GM21786 (cell line): ENCODE data around the gene AMH.

ENCODE experiments used
- ATAC-seq: cut with Tn5 transposase; IDR thresholded peaks from one replicate; pipeline ENCODE4 v1.9.1; 2021; ENCODE audit not compliant: unreplicated experiment

The AMH gene

GRCh38 chr19:2282862-2283237 lies 33.7 kb downstream of the AMH start:
- ATAC-seq: no peak

GRCh38 chr19:2283835-2284507 lies 34.8 kb downstream of the AMH start:
- no peak for ATAC-seq

- ATAC-seq: no peak
These were observed 37.4 kb downstream of the AMH start for GRCh38 chr19:2286402-2287140.

DNA sequence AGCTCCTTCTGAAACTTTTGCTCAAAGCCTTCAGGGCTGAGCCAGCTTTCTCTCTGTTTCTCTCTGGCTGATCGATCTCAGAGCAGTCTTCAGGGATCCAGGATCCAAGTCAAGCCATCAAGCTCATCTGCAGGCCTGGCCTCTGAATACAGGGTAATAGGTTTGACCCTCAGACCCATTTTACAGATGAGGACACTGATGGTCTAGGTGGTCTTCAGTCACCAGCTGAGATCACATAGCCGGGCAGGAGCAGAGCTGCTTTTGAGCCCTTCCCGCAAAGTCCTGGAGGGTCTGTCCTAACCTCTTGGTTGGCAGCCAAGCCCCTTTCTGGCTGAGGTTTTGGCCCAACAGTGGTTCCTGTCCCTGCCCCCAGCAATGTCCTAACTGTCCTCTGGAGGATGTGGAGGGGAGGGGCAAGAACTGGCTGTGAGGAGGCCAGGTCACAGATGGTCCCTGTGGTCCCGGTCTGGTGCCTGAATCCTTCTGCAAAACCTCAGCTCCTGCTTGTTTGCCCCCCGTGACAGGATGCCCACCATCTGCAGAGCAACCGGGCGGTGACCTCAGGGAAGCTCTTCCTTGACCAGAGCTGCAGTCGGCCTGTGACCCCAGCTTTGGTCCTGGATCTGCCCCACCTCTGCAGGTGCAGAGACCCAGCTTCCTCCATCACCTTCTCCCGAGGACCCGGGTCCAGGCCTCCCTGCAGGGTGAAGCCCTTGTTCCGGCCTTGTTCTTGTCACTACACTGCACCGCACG lies 38.6 kb downstream of the AMH start:
- ATAC-seq: no peak

DNA sequence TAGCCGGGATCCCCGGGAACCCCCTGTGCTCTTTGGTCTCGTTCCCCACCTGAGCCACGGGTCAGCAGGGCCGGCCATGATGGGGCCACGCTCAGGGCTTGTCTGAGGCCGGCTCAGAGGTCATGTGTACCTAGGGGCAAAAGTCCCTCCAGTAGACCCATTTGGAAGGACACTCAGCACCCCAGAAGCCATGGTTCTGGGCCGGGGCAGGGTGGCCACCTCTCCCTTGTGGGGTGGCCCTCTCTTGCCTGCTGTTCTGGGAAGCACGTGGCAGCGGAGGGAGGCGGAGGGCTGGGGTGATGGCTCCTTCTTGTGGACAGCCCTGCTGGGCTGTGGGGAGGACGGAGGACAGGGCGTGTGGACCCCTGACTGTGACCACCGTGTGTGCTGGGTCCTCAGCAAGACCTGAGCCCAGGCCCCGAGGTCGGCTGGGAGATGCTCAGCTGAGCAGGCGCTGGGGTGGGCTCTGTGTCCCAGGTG lies 39.3 kb downstream of the AMH start:
- no peak for ATAC-seq

DNA sequence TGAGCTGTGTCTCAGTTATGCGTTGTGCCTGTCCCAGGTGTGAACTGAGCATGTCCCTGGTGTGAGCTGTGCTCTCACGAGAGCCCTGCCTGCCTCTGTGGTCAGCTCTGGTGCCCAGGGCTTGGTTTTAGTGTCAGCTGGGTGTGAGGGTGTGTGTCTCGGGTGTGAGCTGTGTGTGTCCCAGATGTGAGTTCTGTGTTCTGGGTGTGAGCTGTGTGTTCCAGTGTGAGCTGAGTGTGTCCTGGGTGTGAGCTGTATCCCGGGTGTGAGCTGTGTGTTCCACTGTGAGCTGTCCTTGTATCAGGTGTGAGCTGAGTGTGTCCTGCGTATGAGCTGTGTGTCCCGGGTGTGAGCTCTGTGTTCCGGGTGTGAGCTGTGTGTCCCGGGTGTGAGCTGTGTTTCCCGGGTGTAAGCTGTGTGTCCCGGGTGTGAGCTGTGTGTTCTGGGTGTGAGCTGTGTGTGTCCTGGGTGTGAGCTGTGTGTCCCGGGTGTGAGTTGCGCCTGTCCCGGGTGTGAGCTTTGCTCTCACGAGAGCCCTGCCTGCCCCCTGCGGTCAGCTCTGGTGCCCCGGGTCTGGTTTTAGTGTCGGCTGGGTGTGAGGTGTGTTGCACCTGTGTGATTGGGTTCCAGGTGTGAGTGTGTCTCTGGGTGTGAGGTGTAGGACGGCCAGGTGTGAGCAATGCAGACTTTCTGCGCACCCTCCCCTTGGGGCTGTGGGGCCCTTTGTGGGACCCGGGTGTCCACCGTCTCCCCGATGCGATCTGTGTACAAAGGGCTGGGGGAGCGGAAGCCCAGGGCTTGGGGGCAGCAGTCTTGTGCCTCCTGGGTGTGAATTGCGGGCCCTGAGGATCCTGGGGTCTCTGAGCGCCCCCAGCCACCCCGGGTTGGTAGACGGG lies 39.9 kb downstream of the AMH start:
- no peak for ATAC-seq

GRCh38 chr19:2289714-2290435 lies 40.8 kb downstream of the AMH start:
- peak; percentile 58 for ATAC-seq

DNA sequence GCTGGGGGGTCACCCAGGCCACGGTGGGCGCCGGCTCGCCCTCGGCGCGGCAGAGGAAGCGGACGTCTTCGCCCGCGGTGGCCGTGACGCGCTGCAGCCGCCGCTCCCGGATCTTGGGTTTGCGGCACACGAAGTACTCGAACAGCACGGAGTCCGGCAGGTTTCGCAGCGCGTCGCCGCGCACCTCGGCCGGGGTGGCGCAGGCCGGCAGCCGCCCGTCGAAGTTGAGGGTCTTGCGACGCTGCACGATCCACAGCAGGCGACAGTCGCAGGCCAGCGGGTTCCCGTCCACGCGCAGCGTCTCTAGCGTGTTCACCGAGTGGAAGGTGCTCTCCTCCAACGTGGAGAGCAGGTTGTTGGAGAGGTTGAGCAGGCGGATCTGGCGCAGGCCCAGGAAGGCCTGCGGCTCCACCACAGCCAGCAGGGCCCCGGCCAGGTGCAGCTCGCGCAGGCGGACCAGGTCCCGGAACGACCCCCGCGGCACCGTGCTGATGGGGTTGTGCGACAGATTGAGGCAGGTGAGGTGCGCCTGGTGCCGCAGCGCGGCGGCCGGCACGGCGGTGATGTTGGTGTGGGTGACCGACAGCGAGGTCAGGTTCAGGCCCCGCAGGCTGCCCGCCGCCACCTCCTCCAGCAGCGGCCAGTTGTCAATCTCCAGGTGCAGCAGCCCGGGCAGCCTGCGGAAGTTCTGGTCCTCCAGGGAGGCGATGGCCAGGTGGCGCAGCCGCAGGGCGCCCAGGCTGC lies 41.5 kb downstream of the AMH start:
- no peak for ATAC-seq

DNA sequence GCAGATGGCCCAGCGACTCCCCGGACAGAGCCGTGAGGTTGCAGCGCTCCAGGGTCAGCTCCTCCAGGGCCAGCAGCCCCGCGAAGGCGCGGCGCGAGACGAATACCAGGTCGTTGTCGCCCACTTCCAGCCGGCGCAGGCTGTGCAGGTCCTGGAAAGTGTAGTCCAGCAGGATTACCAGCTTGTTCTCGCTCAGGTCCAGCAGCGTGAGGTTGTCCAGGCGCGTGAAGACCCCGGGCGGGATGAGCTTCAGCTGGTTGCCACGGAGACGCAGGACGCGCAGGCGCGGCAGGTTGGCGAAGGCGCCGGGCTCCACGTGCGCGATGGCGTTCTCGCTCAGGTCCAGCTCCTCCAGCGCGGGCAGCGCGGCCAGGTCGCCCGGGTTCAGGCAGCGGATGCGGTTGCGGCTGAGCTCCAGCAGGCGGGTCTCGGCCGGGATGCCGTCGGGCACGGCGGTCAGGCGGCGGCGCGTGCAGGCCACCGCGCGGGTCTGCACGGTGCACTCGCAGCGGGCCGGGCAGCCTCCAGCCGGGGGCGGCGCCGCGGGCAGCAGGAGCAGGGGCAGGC lies 42.1 kb downstream of the AMH start:
- ATAC-seq: no peak

DNA sequence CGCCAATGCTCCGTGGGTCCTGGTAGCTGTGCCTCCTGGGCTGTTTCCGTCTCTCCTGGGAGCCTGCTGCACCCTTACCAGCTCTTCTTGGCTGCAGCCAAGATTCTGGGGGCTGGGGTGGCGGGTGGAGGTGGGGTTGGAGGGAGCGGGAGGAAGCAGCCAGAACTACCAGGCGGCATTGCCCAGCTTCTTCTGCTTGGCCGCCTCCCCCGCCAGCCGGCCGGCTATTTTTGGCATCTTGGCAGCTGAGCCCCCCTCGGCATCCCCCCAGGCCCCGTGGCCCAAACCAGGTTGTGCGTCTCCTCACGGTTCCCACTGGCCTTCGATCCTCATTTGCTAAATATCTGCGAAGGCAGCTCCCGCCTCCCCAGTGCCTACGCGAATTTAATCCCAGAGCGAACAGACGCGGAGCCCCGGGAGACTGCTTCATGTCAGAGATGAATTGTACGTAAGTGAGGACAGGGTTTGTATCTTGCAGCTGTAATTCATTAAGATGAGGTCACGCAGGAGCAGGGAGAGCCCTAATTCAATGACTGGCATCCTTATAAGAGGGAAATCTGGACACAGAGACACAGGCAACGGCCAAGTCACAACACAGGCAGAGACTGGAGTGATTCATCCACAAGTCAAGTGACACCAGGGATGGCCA lies 45.7 kb downstream of the AMH start:
- ATAC-seq: no peak

DNA sequence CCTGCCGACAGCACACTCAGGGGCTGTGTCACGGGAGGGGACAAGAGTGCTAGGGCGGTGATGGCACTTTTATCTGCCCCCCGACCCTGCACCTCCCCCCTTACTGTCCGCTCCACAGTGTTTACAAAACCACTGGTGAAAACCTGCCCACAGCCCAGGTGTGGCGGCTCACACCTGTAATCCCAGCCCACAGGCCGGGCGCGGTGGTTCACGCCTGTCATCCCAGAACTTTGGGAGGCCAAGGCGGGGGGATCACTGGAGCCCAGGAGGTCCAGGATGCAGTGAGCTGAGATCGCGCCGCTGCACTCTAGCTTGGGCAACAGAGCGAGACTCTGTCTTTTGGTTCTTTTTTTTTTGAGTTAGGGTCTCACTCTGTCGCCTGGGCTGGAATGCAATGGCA lies 47.0 kb downstream of the AMH start:
- no peak for ATAC-seq

DNA sequence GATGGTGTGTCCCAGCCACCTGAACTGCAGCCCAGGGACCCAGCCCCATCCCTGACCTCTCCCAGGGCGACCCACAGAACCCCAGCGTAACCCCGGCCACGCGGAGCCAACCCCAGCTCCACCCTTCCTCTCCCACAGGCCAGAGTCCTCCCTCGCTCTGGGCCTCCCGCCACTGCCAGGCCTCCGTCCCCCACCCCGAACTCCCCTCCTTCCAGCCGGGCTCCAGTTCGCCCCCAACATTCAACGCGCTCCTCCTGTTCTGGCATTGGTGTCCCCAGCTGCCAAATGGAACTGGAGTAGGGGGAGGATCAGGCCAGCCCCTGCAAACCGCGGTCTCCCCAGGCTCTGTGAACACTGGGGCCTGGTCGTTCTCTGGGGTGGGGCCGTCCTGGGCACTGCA lies 51.4 kb downstream of the AMH start:
- no peak for ATAC-seq
